ENCODE data around the gene RALGPS2. TPM values are rescaled to one million over a fixed set of nuclear protein-coding genes. Genes with fewer than 3 reads are reported as not detected.

The RALGPS2 gene
- total and polyA plus RNA-seq, 10 donors: 25.6 to 118 (median 77.2) TPM

Small RNAs within 50 kb of the gene (microRNA-seq; reads per million reads assigned to microRNA genes)
- gene MIR4424: 0 to 1.1 (median 0.57) reads per million in 3 donors

Small RNAs within 50 kb of the gene (small RNA-seq; reads per million reads assigned to genes)
- gene MIR4424 (0 to 0.62 (median 0.18) reads per million in 4 donors), gene RF00092 (0 reads per million in 4 donors)

Other genes with a start within 250 kb of the RALGPS2 start
- 1 to 10 TPM in 4 of 7 donors, under 1 TPM in 1, not detected in 2; 0.57 to 2.2 (median 1.1) TPM for gene CLEC20A, start 228.3 kb upstream of the RALGPS2 start, total RNA-seq
- gene CLEC20A, start 228.3 kb upstream of the RALGPS2 start, polyA plus RNA-seq: 1 to 10 TPM; 1.2 to 3.6 (median 1.4) TPM
- not detected for gene TEX35, start 212.1 kb upstream of the RALGPS2 start, total RNA-seq
- under 1 TPM; 0.09 to 0.20 (median 0.10) TPM for gene TEX35, start 212.1 kb upstream of the RALGPS2 start, polyA plus RNA-seq
- gene ANGPTL1, start 145.8 kb downstream of the RALGPS2 start, total RNA-seq: 10 to 100 TPM in 4 of 7 donors, 1 to 10 TPM in 3; 3.3 to 27.0 (median 15.6) TPM
- 1 to 10 TPM; 1.4 to 3.5 (median 2.9) TPM for gene ANGPTL1, start 145.8 kb downstream of the RALGPS2 start, polyA plus RNA-seq

All from spleen (tissue), 11 donors.